ENCODE data around the gene MTRR. TPM values are rescaled to one million over a fixed set of nuclear protein-coding genes. Genes with fewer than 3 reads are reported as not detected.

The MTRR gene
- total RNA-seq, 1 experiment from 2014 or later: 72.6 TPM

DNA sequence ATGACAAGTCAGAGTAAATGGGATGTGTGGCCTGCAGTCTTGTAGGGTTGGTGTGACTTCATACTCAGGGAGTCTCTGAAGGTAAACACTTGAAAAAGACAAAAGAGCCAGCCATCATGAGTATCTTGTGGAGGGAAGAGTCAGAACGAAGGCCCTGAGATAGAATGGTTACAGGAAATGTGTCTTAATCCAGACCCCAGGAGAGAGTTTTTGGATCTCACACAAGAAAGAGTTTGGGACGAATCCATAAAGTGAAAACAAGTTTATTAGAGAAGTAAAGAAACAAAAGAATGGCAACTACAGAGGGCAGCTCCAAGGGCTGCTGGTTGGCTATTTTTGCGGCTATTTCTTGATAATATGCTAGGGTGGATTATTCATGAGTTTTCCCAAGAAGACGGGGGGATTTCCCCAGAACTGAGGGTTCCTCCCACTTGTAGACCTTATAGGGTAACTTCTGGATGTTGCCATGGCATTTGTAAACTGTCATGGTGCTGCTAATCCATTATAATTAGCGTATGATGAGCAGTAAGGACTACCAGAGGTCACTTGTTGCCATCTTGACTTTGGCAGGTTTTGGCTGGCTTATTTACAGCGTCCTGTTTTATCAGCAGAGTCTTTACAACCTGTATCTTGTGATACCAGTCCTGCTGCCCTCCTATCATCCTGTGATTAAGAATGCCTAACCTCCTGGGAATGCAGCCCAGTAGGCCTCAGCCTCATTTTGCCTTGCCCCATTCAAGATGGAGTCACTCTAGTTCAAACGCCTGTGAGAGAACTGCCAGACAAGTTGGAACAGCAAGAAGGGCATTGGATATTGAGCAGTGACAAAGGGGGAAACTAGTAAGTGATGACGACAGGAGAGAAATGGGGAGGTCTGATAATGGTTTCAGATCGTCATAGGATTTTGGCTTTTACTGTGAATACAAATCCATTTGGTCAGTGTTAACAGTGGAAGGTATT is 34.0 kb downstream of the MTRR start:
- H2AFZ ChIP-seq: no peak overlapping the region
- intact Hi-C loops (cut with micrococcal nuclease; ENCODE audit: unreplicated experiment): no loop called here
- H4K20me1 ChIP-seq (ENCODE audit: insufficient read depth): no peaks in the 10 kb centered on the region
- no peak overlapping the region for H3K4me2 ChIP-seq
- TF ChIP-seq, protein P1, sequence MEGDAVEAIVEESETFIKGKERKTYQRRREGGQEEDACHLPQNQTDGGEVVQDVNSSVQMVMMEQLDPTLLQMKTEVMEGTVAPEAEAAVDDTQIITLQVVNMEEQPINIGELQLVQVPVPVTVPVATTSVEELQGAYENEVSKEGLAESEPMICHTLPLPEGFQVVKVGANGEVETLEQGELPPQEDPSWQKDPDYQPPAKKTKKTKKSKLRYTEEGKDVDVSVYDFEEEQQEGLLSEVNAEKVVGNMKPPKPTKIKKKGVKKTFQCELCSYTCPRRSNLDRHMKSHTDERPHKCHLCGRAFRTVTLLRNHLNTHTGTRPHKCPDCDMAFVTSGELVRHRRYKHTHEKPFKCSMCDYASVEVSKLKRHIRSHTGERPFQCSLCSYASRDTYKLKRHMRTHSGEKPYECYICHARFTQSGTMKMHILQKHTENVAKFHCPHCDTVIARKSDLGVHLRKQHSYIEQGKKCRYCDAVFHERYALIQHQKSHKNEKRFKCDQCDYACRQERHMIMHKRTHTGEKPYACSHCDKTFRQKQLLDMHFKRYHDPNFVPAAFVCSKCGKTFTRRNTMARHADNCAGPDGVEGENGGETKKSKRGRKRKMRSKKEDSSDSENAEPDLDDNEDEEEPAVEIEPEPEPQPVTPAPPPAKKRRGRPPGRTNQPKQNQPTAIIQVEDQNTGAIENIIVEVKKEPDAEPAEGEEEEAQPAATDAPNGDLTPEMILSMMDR (conservative IDR thresholded peaks at IDR 0.05): no peak
- TF ChIP-seq EZH2 (IDR thresholded peaks at IDR 0.05; ENCODE audit: low read depth): no peak
- ChIA-PET CTCF (no interaction called here), POLR2A (ENCODE audit: unreplicated experiment) (no interaction called here)
- H3K36me3 ChIP-seq (ENCODE audit: low read depth): peaks cover 34% of the 10 kb centered on the region
- DNase-seq: no peak
- no peak overlapping the region for H3K4me3 ChIP-seq
- no peaks in the 10 kb centered on the region for H3K79me2 ChIP-seq (ENCODE audit: low read depth)
- no peaks in the 10 kb centered on the region; the same call in 1 of the 2 replicates for H3F3A ChIP-seq (ENCODE audit: insufficient read depth, low read depth)
- BruUV-seq (replicated peaks): no TSS peak
- peaks cover 3% of the 10 kb centered on the region; the same call in 1 of the 2 replicates for H3K9me3 ChIP-seq (ENCODE audit: insufficient read depth, low read depth)
- no peak overlapping the region for H3K27ac ChIP-seq
- no peaks in the 10 kb centered on the region for H3K9me2 ChIP-seq (ENCODE audit: insufficient read depth)
- 0 out of 2 replicates have a peak, but pooled peaks cover 5% of the 10 kb centered on the region for H3K4me1 ChIP-seq (replicated peaks; ENCODE audit: insufficient read depth)
- no peaks in the 10 kb centered on the region for H3K27me3 ChIP-seq (ENCODE audit: insufficient read depth, low read depth)

DNA sequence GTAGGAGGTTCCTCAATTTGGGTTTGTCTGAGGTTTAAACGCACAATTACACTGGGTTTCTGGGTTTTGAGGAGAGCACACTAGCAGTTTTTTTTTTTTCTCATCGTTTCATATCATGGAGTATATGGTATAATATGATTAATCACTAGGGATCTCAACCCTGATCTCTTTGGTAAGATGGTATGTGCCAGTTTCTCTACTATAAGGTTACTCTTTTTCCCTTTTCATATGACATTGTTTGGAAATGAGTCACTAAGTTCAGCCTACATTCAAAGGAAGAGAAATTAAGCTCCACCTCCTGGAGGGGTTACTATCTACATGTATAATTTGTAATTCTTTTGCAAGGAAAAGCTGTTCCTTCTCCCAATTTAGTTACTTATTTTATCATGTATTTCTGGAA is 35.2 kb downstream of the MTRR start:
- no peaks in the 10 kb centered on the region for H3K79me2 ChIP-seq (ENCODE audit: low read depth)
- intact Hi-C loops (cut with micrococcal nuclease; ENCODE audit: unreplicated experiment): no loop called here
- H3K27me3 ChIP-seq (ENCODE audit: insufficient read depth, low read depth): no peaks in the 10 kb centered on the region
- CTCF ChIA-PET: interaction anchor here (0.6 to 0.7 kb wide), 2 partner anchors 17 to 34 kb away, joined by 3 read pairs; no protein-coding TSS in a partner anchor
- peak in 1 of 2 experiments; percentile 75 for DNase-seq
- H3K4me1 ChIP-seq (replicated peaks; ENCODE audit: insufficient read depth): 0 out of 2 replicates have a peak, but pooled peaks cover 5% of the 10 kb centered on the region
- H2AFZ ChIP-seq: no peak overlapping the region
- H3K4me2 ChIP-seq: no peak overlapping the region
- H4K20me1 ChIP-seq (ENCODE audit: insufficient read depth): no peaks in the 10 kb centered on the region
- peaks cover 24% of the 10 kb centered on the region for H3K36me3 ChIP-seq (ENCODE audit: low read depth)
- H3F3A ChIP-seq (ENCODE audit: insufficient read depth, low read depth): no peaks in the 10 kb centered on the region; the same call in 1 of the 2 replicates
- no peak overlapping the region for H3K27ac ChIP-seq
- H3K9me2 ChIP-seq (ENCODE audit: insufficient read depth): no peaks in the 10 kb centered on the region
- TF ChIP-seq EZH2 (IDR thresholded peaks at IDR 0.05; ENCODE audit: low read depth): no peak
- TF ChIP-seq, protein P1 (conservative IDR thresholded peaks at IDR 0.05): no peak; the same call in 1 of the 2 replicates
- POLR2A ChIA-PET (ENCODE audit: unreplicated experiment): no interaction called here
- no TSS peak for BruUV-seq (replicated peaks)
- H3K9me3 ChIP-seq (ENCODE audit: insufficient read depth, low read depth): peaks cover 8% of the 10 kb centered on the region; the same call in 1 of the 2 replicates
- H3K4me3 ChIP-seq: no peak overlapping the region

DNA sequence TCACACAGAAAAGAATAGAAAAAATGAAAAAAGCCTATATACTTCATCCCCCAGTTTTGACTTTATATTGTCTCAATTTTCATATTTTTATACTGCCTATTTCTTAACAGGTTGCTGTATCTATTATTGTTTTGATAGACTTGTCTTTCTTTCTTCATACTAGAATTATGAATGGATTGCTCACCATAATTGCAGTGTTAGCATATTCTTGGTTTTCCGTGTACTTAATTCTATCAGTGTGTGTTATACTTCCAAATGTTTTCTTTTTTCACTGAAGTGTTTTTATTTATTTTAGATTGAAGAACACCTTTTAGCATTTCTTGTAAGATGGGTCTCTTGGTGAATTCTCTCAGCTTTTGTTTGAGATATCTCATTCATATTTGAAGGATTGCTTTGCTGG is 38.7 kb downstream of the MTRR start:
- Histone ChIP-seq H3K79me2 (ENCODE audit: low read depth) (no peaks in the 10 kb centered on the region), H3K9me2 (ENCODE audit: insufficient read depth) (no peaks in the 10 kb centered on the region), H3K4me3 (no peak overlapping the region), H3F3A (ENCODE audit: insufficient read depth, low read depth) (no peaks in the 10 kb centered on the region; the same call in 1 of the 2 replicates), H3K27ac (no peak overlapping the region), H3K4me1 (replicated peaks; ENCODE audit: insufficient read depth) (0 out of 2 replicates have a peak, but pooled peaks cover 5% of the 10 kb centered on the region), H4K20me1 (ENCODE audit: insufficient read depth) (no peaks in the 10 kb centered on the region), H3K4me2 (no peak overlapping the region), H3K36me3 (ENCODE audit: low read depth) (no peaks in the 10 kb centered on the region), H3K9me3 (ENCODE audit: insufficient read depth, low read depth) (peaks cover 13% of the 10 kb centered on the region; the same call in 1 of the 2 replicates), H2AFZ (no peak overlapping the region), H3K27me3 (ENCODE audit: insufficient read depth, low read depth) (no peaks in the 10 kb centered on the region)
- CTCF ChIA-PET: no interaction called here
- intact Hi-C loops (cut with micrococcal nuclease; ENCODE audit: unreplicated experiment): no loop called here
- no TSS peak for BruUV-seq (replicated peaks)
- TF ChIP-seq, protein P1 (conservative IDR thresholded peaks at IDR 0.05): no peak
- TF ChIP-seq EZH2 (IDR thresholded peaks at IDR 0.05; ENCODE audit: low read depth): no peak
- DNase-seq: no peak
- POLR2A ChIA-PET (ENCODE audit: unreplicated experiment): no interaction called here

All from PC-9 (cell line).